Nephron (organoid): Measurements from ENCODE around the gene WASF2.

ENCODE experiments used
- H3K27ac Mint-ChIP-seq, 3 experiments: 2 replicates each; pipeline ENCODE4 v1.8.0; 2020; ENCODE audit warnings: mixed read lengths in 3 of 3, mild to moderate bottlenecking in 2 of 3, moderate library complexity in 1 of 3
- H3K27me3 Mint-ChIP-seq: 2 replicates; pipeline ENCODE4 v1.8.0; 2021; ENCODE audit warnings: low read depth, mild to moderate bottlenecking, moderate library complexity, mixed read lengths
- H3K36me3 Mint-ChIP-seq: 2 replicates; pipeline ENCODE4 v1.8.0; 2020; ENCODE audit warnings: low read depth, mixed read lengths
- H3K4me1 Mint-ChIP-seq: 2 replicates; pipeline ENCODE4 v1.8.0; 2020; ENCODE audit warnings: mixed read lengths
- H3K4me3 Mint-ChIP-seq, 3 experiments: 2 replicates each; pipeline ENCODE4 v1.8.0; 2020; ENCODE audit warnings: mild to moderate bottlenecking in 3 of 3, mixed read lengths in 3 of 3, moderate library complexity in 2 of 3
- H3K9me3 Mint-ChIP-seq: 2 replicates; pipeline ENCODE4 v1.8.0; 2020; ENCODE audit warnings: mixed read lengths
- CTCF ChIP-seq, 3 experiments: fragments of 200-600 bp; sonication (generic); IDR thresholded peaks; one replicate each; pipeline ENCODE4 v1.5.0; 2021; ENCODE audit warnings: antibody characterized with exemption in 3 of 3; ENCODE audit not compliant: unreplicated experiment in 3 of 3

The WASF2 gene

DNA sequence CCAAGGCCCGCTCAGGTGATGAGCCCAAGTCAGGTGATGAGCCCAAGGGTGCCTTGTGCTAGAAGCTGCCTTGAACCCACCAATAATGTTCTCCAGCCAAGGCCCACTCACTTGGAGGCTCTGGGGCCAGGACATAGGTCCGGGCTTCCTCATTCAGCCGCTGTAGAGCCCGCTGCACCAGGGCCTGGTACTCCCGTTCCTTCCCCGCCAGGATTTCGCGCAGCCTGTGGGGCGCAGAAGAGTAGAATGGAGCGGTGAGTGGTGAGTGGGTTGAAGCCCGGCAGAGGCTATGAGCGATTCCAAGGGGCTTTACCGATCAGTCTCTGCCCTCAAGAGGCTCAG is 133.7 kb downstream of the WASF2 start:
- H3K4me1 Mint-ChIP-seq = peaks cover 7% of the 10 kb centered on the region

GRCh38 chr1:27355683-27356082 is 134.3 kb downstream of the WASF2 start:
- Mint-ChIP-seq H3K27me3 (peaks cover 33% of the 10 kb centered on the region), H3K36me3 (peaks cover 8% of the 10 kb centered on the region), H3K4me1 (peaks cover 7% of the 10 kb centered on the region), H3K27ac (no peak overlapping the region), H3K9me3 (no peaks in the 10 kb centered on the region), H3K4me3 (no peak overlapping the region)
- no peak for TF ChIP-seq CTCF (IDR thresholded peaks at IDR 0.05; ENCODE audit: unreplicated experiment in 3 of 3)

More for the DNA sequence above, 133.7 kb downstream of the WASF2 start:
- Mint-ChIP-seq H3K27me3 (peaks cover 35% of the 10 kb centered on the region), H3K36me3 (peaks cover 8% of the 10 kb centered on the region), H3K9me3 (no peaks in the 10 kb centered on the region), H3K27ac (no peak overlapping the region), H3K4me3 (no peak overlapping the region)
- TF ChIP-seq CTCF (IDR thresholded peaks at IDR 0.05; ENCODE audit: unreplicated experiment in 3 of 3) = no peak
